Measurements from ENCODE around the gene CEP70. TPM values are rescaled to one million over a fixed set of nuclear protein-coding genes. Genes with fewer than 3 reads are reported as not detected.

The CEP70 gene
- total and polyA plus RNA-seq, 2 donors (not counting 1 experiment from before 2014, with no cell fraction given) = 1.00 to 9.6 TPM

DNA sequence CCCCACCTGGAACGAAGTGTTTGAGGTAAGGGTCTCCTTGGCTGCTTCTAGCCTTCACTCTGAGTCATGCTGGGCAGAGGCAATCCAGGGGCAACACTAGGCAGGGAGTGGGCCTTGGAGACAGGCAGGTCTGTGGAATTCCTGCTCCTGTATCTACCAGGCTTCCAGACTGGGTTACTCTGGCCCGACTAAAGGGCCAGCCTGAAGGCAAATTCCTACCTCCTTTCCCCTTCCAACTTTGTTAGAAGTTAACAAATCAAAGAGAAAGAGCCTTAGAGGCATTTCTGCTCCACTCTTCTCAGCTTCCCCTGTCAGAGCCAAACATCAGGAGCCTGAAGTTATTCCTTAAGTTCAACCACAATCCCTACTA lies 129.6 kb downstream of the CEP70 start:
- Histone ChIP-seq H3K4me2 (replicated peaks; ENCODE audit: low read depth, low read length, poor library complexity, severe bottlenecking) (no peak overlapping the region), H3K27ac (ENCODE audit: low read length in 2 of 2) (no peak overlapping the region), H3K4me3 (ENCODE audit: control extremely low read depth in 1 of 5, extremely low read depth in 1 of 5, insufficient read depth in 1 of 5, low read depth in 2 of 5, low read length in 4 of 5) (no peak overlapping the region), H4K20me1 (ENCODE audit: control insufficient read depth, insufficient read depth, low read length, poor library complexity, severe bottlenecking) (no peaks in the 10 kb centered on the region), H2AFZ (ENCODE audit: insufficient read depth, low read depth, low read length, poor library complexity, severe bottlenecking) (no peak overlapping the region), H3K79me2 (ENCODE audit: control insufficient read depth, insufficient read depth, low read length) (no peaks in the 10 kb centered on the region), H3K36me3 (replicated peaks in 1 of 2; ENCODE audit: control extremely low read depth in 1 of 2, control insufficient read depth in 1 of 2, extremely low read depth in 1 of 2, insufficient read depth in 2 of 2, low read length in 1 of 2) (no peaks in the 10 kb centered on the region), H3K9me3 (ENCODE audit: control extremely low read depth in 1 of 3, control insufficient read depth in 2 of 3, insufficient read depth in 1 of 3, low read length in 2 of 3) (peaks cover 0 to 3% (median 0%) of the 10 kb centered on the region in 3 donors), H3K27me3 (replicated peaks in 1 of 4; ENCODE audit: control extremely low read depth in 1 of 4, control insufficient read depth in 3 of 4, insufficient read depth in 4 of 4, low read length in 3 of 4) (no peaks in the 10 kb centered on the region), H3K9ac (ENCODE audit: low read length) (no peak overlapping the region), H3K4me1 (ENCODE audit: control insufficient read depth in 2 of 2, insufficient read depth in 2 of 2, low read length in 2 of 2) (no peaks in the 10 kb centered on the region)
- Mint-ChIP-seq H3K4me1 (no peaks in the 10 kb centered on the region), H3K4me3 (no peak overlapping the region), H3K9me3 (ENCODE audit: insufficient read depth) (no peaks in the 10 kb centered on the region), H3K27me3 (peaks cover 13% of the 10 kb centered on the region), H3K27ac (no peak overlapping the region)
- DNase-seq (no peak), ATAC-seq (ENCODE audit: low read depth) (no peak)
- intact Hi-C loops (cut with micrococcal nuclease) = no loop called here
- TF ChIP-seq, protein P1, sequence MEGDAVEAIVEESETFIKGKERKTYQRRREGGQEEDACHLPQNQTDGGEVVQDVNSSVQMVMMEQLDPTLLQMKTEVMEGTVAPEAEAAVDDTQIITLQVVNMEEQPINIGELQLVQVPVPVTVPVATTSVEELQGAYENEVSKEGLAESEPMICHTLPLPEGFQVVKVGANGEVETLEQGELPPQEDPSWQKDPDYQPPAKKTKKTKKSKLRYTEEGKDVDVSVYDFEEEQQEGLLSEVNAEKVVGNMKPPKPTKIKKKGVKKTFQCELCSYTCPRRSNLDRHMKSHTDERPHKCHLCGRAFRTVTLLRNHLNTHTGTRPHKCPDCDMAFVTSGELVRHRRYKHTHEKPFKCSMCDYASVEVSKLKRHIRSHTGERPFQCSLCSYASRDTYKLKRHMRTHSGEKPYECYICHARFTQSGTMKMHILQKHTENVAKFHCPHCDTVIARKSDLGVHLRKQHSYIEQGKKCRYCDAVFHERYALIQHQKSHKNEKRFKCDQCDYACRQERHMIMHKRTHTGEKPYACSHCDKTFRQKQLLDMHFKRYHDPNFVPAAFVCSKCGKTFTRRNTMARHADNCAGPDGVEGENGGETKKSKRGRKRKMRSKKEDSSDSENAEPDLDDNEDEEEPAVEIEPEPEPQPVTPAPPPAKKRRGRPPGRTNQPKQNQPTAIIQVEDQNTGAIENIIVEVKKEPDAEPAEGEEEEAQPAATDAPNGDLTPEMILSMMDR (IDR thresholded peaks at IDR 0.05) = no peak
- CTCF ChIA-PET = interaction anchor here (2.0 kb wide), 1 partner anchor 459 kb away, joined by 6 read pairs; no protein-coding TSS in a partner anchor
- 92% methylated on average over 2 of the region's 2 CpGs for WGBS (ENCODE audit: insufficient coverage)
- POLR2A ChIA-PET = no interaction called here

DNA sequence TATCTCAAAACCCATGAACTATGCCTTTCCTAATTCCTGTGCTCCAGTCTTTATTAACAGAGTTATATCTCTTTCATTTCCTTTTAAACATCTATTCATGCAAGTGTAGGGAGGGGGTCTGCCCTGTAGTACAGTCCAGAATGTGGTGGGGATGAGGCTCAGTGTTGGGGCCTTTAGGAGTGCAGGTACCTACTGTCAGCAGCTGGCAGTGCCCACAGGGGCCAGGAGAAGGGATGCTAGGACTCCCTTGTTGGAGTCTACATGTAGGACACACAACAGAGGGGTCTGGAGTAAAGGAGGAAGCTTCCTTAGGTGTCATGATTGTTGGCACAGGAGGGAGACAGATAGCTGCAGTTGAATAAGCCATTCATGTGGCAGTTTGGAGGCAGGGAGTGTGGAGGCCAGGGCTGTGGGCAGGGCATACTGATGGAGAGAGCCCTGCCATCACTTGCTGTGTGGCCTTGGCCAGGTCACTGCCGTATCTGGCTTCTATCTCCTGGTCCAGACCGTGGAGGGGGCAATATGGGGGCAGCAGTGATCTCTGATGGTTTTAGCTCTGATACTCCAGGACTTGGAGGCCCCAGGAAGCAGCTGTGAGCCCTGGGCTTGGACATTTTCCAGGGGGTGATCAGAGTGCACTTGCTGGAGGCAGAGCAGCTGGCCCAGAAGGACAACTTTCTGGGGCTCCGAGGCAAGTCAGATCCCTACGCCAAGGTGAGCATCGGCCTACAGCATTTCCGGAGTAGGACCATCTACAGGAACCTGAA lies 130.2 kb downstream of the CEP70 start:
- Mint-ChIP-seq H3K27ac (no peak overlapping the region), H3K4me3 (no peak overlapping the region), H3K27me3 (peaks cover 13% of the 10 kb centered on the region), H3K4me1 (no peaks in the 10 kb centered on the region), H3K9me3 (ENCODE audit: insufficient read depth) (no peaks in the 10 kb centered on the region)
- no peak overlapping the region for H3K9ac ChIP-seq (ENCODE audit: low read length)
- intact Hi-C loops (cut with micrococcal nuclease) = no loop called here
- H3K27me3 ChIP-seq (replicated peaks in 1 of 4; ENCODE audit: control extremely low read depth in 1 of 4, control insufficient read depth in 3 of 4, insufficient read depth in 4 of 4, low read length in 3 of 4) = no peaks in the 10 kb centered on the region
- 80% methylated on average over 6 of the region's 6 CpGs for WGBS (ENCODE audit: insufficient coverage)
- no peaks in the 10 kb centered on the region for H4K20me1 ChIP-seq (ENCODE audit: control insufficient read depth, insufficient read depth, low read length, poor library complexity, severe bottlenecking)
- H2AFZ ChIP-seq (ENCODE audit: insufficient read depth, low read depth, low read length, poor library complexity, severe bottlenecking) = no peak overlapping the region
- no peak for TF ChIP-seq EZH2 (IDR thresholded peaks at IDR 0.05; ENCODE audit: borderline replicate concordance, insufficient read depth, low read depth, low read length, poor library complexity, severe bottlenecking)
- TF ChIP-seq, protein P1 (IDR thresholded peaks at IDR 0.05) = no peak
- CTCF ChIA-PET = interaction anchor here (2.0 kb wide), 1 partner anchor 460 kb away, joined by 6 read pairs; no protein-coding TSS in a partner anchor
- peaks cover 0 to 3% (median 0%) of the 10 kb centered on the region in 3 donors for H3K9me3 ChIP-seq (ENCODE audit: control extremely low read depth in 1 of 3, control insufficient read depth in 2 of 3, insufficient read depth in 1 of 3, low read length in 2 of 3)
- H3K4me1 ChIP-seq (ENCODE audit: control insufficient read depth in 2 of 2, insufficient read depth in 2 of 2, low read length in 2 of 2) = no peaks in the 10 kb centered on the region
- POLR2A ChIA-PET = no interaction called here
- no peaks in the 10 kb centered on the region for H3K36me3 ChIP-seq (replicated peaks in 1 of 2; ENCODE audit: control extremely low read depth in 1 of 2, control insufficient read depth in 1 of 2, extremely low read depth in 1 of 2, insufficient read depth in 2 of 2, low read length in 1 of 2)
- ATAC-seq (ENCODE audit: low read depth) (no peak), DNase-seq (no peak)
- no peak overlapping the region for H3K4me2 ChIP-seq (replicated peaks; ENCODE audit: low read depth, low read length, poor library complexity, severe bottlenecking)
- no peaks in the 10 kb centered on the region for H3K79me2 ChIP-seq (ENCODE audit: control insufficient read depth, insufficient read depth, low read length)
- H3K27ac ChIP-seq (ENCODE audit: low read length in 2 of 2) = no peak overlapping the region
- no peak overlapping the region for H3K4me3 ChIP-seq (ENCODE audit: control extremely low read depth in 1 of 5, extremely low read depth in 1 of 5, insufficient read depth in 1 of 5, low read depth in 2 of 5, low read length in 4 of 5)

Measured in B cell (primary cell).